Fibroblast of skin of abdomen (primary cell): ENCODE results near the gene CYP51A1. TPM values are rescaled to one million over a fixed set of nuclear protein-coding genes. Genes with fewer than 3 reads are reported as not detected.
"Not testable (repeated sequence)": the region's sequence is repeated elsewhere in the genome, so short reads cannot be mapped to it uniquely, and the experiment has no call there.

Experiments
- DNase-seq: peaks from one replicate; pipeline ENCODE4 v3.0.0-alpha.2; 2013
- polyA plus RNA-seq, 2 experiments: library from polyadenylated mRNA; unstranded; fragments of 120-200 nt; gene quantifications; one replicate each; pipeline ENCODE4 v1.2.1, GENCODE V29; 2013; ENCODE audit not compliant: insufficient read length in 2 of 2

Gene CYP51A1
- 47.6 TPM for polyA plus RNA-seq (2013, experiment 1 of 2; ENCODE audit: insufficient read length)
- 46.1 TPM for polyA plus RNA-seq (2013, experiment 2 of 2; ENCODE audit: insufficient read length)

DNA sequence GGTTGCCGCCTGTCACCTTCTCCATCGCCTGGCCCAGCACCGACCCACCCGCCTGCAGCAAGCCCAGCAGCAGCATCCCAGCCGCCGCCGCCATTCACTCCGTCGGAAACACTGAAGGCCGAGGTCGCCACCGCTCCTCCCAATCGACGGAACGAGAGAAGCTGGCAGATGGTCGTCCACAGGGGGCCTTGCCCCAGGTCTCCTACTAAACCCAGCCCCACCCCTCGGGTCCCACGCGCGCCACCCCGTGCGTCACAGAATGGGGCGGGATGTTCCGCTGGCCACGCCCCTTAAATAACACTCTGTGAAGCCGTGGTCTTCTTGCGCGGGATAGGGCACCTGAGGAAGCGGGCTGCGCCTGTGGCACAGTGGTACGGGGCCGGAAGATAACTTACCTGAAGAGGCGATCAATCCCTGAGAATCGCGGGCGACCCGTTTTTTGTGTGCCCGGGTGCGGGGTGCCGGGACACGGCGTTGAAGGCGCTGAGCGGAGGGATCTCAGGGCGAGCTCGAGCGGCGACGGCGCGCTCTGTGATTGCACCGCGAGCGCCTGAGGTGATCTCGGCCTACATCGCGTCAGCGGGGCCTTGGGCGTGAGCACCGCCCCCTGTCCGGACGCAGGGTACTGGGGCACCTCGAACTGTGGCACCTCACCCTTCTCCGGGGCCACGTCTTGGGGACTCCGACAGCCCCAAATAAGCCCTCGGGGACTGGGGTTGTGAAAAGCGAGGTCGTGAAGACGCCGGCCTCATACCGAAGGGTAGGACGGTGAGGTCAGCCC, at the start of gene CYP51A1:
Gene CYP51A1 (minus strand): TSS at position 207 of the 781 bp plus-strand sequence. CDS start 113 bp downstream, at position 94.
- DNase-seq = peak; percentile 93

DNA sequence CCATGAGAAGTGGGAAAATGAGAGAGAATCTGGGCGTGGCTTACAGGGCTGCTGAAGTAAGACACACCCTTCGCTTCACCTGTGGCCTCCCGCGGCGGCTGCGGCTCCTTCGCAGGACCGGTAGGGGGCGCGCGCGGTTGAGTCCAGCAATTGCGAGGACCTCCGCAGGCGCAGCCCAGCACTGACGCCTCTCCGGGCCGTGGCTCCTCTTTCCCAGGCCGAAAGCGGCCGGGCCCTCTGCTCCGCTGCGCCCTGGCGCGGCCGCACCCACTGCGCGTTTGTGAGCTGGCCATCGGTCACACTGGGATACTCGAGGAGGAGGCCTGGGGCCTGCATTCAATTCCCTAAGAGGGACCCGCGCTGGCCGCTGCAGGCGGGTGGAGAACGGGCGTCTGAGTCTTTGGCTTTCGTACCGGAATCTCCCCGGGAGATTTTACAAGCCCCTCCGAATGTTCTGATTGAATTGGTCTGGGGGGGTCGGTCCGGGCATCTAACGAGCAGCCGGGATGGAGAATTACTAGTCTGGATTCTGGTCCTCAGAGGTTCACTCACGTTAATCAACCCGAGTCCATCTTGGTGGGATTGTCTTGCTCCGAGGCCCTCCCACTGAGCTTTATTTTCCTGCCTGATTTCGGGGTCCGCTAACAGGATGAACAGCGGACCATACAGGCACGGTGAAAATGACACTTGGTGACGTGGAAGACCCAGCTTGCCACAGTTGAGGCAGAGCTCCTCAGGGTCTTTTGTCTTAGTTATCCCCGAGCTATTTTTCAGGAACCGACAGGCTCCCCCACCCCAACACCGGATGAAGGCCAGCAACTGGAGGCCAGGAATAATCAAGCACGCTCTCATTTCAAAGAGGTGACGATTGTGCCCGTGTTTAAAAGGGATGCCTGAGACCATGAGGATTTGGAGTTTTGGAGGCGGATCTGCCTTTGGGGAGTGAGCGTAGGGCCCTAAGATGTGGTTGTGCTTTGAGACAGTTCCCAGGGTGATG, 44.9 kb upstream of the CYP51A1 start, which contains the start of gene LRRD1:
Gene LRRD1 (minus strand): TSS at position 215 of the 997 bp plus-strand sequence. CDS start 13,940 bp downstream, outside the sequence.
- peak; percentile 80 for DNase-seq

DNA sequence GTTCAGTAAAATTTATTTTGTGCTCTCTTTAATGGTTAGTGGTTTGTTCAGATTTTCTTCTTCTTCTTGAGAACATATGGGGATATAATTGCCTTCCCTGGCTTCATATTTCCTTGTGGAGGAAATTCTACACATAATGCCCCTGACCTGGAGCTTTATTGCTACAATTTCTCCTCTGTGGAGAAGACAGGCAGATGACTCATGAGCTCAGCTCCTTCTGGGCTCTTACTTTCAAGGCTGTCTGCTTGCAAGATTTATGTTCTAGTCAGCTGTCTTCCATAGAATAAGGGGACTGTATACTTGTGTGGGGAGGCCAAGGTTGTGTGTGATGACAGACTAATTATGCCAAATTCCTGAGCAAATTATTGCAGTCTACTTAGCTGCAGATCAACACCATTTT, 43.1 kb upstream of the CYP51A1 start:
- DNase-seq = peak; percentile 97

DNA sequence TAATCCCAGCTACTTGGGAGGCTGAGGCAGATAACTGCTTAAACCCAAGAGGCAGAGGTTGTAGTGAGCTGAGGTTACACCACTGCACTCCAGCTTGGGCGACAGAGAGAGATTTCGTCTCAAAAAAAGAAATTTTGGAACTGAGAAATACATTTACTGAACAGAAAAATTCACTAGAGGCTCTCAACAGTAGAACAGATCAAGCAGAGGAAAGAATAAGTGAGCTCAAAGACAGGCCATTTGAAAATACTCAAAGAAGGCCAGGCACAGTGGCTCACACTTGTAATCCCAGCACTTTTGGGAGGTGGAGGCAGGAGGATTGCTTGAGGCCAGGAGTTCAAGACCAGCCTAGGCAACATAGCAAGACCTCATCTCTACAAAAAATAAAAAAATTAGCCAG, 35.3 kb upstream of the CYP51A1 start:
- not testable (repeated sequence) for DNase-seq

DNA sequence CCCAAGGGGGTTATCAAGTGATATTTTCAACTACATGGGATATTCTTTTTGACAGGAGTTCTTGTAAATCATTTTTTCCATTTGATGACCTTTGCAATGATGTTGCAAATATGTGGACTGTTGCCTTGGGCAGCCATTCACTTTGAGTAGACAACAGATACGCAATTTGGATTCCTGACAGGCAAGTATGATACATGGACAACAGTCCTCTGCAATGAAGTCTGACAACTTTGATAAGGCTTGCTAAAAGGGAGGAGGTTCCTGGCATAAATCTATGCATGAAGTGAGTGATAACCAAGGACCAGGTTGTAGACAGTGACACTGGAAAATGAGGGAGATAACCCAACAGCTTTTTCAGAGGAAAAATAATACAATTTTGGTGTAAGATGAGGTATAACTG, 27.0 kb upstream of the CYP51A1 start:
- no peak for DNase-seq

DNA sequence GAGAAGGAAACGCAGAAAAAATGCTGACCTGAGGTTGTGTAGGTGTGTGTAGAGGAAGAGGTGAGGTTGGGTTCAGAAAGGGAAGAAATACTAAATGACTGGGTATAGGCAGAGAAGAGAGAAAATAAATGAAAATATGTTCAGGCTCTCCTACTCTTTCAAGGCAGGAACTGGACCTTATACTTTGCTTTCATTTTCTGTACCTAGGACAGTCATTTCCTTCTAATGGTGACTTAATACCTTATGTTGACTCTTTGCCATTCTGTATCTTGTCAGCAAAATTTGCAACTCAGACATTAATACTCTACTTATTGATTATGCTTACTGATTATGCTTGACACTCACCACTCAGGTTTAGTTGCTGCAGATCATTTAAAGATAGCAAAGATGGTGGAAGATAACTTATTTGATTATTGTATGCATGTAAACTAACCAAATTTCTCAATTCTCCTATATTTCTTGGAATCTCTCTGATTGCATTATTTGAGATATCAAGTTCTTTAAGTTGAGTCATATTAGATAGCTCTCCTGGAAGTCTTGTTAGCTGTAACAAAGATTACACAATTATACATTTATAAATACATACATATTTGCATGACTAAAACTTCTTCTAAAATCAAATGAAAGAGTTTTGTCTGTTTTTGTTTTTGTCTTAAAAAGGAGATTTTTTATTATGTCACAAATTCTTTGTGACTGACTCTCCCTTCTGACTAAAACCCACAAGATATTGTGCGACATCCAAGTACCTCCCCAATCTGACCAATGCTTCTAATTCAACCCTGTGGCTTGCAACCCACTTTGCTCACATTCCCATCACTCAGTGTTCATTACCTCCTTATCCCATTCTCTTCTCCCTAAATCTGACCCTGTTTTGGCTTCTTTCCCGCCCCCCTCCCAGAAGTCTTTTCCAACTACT, 24.6 kb upstream of the CYP51A1 start:
- DNase-seq = peak; percentile 93

DNA sequence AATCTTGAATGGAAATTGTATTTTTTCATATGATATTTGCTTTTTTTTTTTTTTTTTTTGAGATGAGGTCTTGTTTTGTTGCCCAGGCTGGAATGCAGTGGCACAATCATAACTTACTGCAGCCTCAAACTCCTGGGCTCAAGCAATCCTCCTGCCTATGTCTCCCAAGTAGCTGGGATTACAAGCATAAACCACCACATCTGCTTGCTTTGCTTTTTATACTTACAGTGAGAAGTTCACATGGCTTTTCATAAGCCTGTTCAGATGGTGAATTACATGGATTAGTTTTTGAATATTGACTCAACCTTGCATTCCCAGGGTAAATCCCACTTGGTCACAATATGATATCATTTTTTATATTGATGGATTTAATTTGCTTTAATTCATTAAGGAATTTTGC, 22.7 kb upstream of the CYP51A1 start:
- peak; percentile 23 for DNase-seq

DNA sequence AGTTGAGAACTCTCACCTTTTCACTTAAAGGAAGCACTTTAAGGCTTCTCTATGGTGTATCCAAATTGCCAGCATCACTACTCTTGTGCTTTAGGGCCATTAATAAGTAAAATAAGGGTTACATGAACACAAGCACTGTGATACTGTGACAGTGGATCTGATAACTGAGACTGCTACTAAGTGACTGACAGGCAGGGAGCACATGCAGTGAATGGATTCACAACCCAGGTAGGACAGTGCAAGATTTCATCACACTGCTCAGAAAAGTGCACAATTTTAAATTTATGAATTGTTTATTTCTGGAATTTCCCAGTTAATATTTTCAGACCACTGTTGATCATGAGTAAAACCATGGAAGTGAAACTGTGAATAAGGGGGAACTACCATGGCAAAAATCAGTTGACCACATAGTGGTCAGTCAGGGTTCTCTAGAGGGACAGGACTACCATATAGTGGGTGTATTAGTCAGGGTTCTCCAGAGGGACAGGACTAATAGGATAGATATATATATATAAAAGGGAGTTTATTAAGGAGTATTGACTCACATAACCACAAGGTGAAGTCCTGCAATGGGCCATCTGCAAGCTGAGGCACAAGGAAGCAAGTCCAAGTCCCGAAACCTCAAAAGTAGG, 20.9 kb upstream of the CYP51A1 start:
- no peak for DNase-seq

DNA sequence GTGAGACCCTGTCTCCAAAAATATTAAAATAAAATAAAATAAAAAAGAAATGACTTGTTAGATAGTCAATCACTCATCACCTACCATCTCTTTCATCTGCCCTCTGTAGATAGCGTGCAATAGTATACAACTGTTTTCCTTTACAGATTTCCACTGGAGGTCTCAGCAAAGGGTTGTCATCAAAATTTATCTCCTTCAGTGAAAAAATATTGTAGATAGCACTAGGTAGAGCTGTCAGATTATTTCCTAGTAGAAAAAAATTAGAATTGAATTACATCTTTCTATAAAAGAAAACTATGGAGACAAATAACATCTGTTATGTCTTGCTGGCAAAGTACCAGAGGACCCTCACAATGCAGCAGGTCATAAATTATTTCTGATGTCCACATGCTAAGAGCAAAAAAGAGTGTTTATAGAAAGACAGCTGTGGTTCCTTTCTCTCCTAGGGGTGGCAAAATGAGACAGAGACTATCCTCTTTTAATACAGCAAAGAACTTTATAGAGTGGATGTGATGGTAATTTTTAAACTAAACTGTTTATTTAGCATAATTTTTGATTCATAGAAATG, 16.3 kb upstream of the CYP51A1 start:
- no peak for DNase-seq

DNA sequence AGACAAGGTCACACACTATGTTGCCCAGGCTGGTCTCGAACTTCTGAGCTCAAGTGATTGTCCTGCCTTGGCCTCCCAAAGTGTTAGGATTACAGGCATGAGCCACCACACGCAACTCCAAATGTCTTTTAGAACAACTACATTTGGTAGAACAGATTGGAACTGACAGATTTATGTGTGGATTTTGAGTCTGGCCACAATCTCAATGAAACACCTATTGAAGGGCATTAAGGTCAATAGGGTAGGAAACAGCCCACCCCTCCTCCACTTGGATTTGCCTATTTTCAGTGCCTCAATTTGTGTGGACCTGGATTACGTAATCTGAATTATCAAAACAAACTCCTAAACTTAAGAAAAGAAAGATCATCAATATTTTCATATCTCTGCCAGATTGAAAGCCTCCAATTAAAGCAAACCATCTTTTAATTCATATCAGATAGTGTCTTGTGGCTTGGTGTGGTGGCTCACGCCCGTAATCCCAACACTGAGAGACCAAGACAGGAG, 15.5 kb upstream of the CYP51A1 start:
- DNase-seq = no peak

DNA sequence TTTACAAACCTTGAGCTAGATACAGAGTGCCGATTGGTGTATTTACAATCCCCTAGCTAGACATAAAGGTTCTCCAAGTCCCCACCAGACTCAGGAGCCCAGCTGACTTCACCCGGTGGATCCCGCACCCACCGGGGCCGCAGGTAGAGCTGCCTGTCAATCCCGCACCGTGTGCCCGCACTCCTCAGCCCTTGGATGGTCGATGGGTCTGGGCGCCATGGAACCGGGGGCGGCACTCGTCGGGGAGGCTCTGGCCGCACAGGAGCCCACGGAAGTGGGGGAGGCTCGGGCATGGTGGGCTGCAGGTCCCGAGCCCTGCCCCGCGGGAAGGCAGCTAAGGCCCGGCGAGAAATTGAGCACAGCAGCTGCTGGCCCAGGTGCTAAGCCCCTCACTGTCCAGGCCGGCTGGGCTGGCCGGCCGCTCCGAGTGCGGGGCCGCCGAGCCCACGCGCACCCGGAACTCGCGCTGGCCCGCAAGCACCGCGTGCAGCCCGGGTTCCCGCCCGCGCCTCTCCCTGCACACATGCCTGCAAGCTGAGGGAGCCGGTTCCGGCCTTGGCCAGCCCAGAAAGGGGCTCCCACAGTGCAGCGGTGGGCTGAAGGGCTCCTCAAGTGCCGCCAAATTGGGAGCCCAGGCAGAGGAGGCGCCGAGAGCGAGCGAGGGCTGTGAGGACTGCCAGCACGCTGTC, 9.1 kb upstream of the CYP51A1 start:
- not testable (repeated sequence) for DNase-seq

DNA sequence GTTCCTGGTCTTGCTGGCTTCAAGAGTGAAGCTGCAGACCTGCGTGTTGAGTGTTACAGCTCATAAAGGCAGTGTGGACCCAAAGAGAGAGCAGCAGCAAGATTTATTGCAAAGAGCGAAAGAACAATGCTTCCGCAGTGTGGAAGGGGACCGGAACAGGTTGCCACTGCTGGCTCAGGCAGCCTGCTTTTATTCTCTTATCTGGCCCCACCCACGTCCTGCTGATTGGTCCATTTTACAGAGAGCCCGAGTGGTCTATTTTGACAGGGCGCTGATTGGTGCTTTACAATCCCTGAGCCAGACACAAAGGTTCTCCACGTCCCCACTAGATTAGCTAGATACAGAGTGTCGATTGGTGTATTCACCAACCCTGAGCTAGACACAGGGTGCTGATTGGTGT, 8.5 kb upstream of the CYP51A1 start:
- DNase-seq = not testable (repeated sequence)

DNA sequence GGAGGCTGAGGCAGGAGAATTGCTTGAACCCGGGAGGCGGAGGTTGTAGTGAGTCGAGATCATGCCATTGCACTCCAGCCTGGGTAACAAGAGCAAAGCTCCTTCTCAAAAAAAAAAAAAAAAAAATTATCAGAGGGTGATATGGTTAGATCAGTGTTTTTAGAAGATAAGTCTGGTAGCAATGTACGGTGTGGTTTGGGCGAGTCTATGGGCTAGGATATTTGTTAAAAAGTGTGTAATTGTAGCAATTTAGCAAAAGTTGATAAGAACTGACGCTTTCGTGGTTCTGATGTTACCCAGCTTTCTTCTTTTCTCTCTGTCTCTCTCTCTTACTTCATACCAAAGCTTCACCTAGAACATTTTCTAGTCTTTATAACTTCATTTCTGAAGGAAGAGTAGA, 6.9 kb upstream of the CYP51A1 start:
- DNase-seq = no peak

DNA sequence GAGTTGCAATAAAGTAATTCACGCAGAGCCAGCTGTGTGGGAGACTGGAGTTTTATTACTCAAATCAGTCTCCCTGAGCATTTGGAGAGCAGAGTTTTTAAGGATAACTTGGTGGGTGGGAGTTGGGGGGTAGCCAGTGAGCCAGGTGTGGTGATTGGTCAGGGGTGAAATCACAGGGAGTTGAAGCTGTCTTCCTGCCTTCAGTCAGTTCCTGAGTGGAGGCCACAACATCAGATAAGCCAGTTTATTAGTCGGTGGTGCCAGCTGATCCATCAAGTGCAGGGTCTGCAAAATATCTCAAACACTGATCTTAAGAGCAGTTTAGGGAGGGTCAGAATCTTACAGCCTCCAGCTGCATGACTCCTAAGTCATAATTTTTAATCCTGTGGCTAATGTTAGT, 3.3 kb upstream of the CYP51A1 start:
- no peak for DNase-seq

DNA sequence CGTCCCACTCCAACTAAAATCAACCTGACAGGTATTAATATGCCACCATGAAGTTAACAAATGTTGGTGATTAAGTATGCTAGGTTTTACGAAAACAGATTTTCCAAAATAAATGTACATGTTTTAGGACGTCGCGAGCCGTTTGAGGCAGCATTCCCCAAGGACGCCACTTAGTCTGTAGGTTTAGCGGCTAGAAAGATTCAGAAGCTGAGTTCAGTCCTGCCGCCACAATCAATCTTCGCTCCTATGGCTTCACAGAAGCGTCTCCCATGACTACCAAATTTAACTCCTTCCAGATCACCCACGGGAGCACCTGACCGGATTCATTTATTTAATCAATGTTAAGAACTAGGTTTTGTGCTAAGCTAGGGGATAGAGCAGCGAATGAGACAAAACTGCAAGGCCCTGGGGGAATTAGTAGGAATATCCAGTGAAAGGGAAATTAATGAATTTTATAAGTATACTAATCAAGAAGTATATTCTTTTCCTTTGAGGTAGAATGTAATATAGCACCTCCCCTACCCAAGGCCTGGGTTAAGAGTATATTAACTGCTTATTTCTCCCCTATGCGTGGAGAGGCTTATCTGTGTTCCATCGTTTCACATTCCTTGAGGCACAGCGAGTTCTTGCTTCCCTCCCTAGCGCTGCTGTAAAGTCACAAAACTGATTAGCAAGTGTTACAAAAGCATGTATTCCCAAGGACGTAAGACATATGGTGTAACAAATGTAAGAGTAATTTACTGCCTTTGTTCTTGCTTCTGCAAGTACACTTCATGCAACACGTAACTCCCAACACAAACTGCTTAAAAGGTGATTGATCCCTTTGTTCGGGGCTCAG, 994 bp upstream of the CYP51A1 start:
- DNase-seq = peak; percentile 25

DNA sequence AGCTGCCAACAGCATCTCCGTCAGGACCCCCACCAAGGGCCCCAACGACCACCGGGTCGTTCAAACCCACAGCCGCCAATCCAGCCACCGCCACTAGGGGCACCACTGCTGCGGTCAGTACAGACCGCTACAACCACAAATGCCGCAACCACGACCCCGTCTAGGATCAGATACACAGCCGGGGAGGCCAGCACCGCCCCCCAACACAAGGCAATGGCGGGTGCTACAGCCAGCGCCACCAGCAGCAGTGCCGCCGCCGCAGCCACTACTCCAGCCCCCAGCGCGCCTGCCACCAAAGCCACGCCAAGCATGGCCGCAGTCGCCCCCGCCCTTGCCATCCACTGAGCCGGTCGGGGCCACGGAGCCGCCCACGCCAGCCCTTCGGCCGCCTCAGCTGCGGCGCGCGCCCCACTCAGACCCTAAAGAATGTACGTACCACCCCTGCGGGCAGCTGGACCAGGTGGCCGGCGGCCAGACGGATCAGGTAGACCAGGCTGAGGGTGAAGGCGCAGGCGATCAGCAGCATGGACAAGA, 473 bp downstream of the CYP51A1 start:
- peak; percentile 62 for DNase-seq

DNA sequence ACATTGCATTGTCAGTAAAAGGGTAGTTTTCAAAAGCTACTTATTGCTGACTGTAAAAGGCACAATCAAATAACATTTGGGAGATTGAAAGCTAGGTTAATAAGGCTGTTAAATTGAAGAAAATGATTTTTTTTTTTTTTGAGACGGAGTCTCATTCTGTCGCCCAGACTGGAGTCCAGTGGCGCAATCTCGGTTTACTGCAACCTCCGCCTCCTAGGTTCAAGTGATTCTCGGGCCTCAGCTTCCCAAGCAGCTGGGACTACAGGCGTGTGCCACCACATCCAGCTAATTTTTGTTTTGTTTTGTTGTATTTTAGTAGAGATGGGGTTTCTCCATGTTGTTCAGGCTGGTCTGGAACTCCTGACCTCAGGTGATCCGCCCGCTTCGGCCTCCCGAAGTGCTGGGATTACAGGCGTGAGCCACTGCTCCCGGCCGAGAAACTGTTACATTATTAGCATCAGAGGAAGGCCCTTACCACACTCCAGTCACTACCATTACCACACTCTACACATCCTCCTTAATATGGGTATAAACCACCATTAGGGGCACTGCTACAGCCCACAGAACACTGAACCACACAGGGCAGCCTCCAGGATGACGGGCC, 1.0 kb downstream of the CYP51A1 start:
- no peak for DNase-seq

DNA sequence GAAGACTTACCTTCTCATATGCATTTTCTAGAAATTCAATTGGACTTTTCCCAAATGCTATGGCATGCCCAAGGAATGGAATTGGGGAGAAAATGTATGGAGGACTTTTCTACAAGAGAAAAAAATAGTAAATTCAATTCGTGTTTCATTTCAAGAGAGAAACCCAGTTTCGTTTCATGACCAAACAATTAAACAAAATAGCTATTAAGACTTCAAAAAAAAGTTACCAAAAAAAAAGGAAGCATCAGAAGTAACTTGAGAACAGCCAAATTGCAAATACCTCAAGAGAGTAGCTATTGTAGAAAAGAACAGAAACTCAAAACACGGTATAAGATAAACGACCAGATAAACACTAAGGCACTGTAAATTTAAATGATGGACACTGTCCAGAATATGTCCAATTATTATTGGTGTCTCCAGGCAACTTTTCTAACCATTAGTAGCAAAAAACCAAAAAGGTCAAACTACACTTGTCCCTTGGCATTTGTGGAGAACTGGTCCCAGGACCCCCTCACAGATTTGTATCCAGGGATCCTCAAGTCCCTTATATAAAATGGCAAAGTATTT, 2.4 kb downstream of the CYP51A1 start:
- DNase-seq = no peak
